ENCODE results near the gene BANP.

GRCh38 chr16:88034770-88035169 lies 83.5 kb downstream of the BANP start:
- TF ChIP-seq CTCF (IDR thresholded peaks at IDR 0.05), result no peak
- no peak for TF ChIP-seq POLR2A (IDR thresholded peaks at IDR 0.05)
